HFFc6 (cell line): ENCODE data around the gene FZD4. TPM values are rescaled to one million over a fixed set of nuclear protein-coding genes. Genes with fewer than 3 reads are reported as not detected.

ENCODE experiments used
- DNase-seq: peaks from one replicate; pipeline ENCODE4 v3.0.0-alpha.2; 2018
- H3K27ac Mint-ChIP-seq: 2 replicates; pipeline ENCODE4 v1.8.0; 2020; ENCODE audit warnings: mild to moderate bottlenecking, mixed read lengths
- H3K27me3 Mint-ChIP-seq: 2 replicates; pipeline ENCODE4 v1.8.0; 2021; ENCODE audit warnings: mild to moderate bottlenecking, moderate library complexity, mixed read lengths; ENCODE audit not compliant: insufficient read depth
- H3K36me3 Mint-ChIP-seq: 2 replicates; pipeline ENCODE4 v1.8.0; 2021; ENCODE audit warnings: low read depth, mixed read lengths
- H3K4me1 Mint-ChIP-seq: 2 replicates; pipeline ENCODE4 v1.8.0; 2020; ENCODE audit warnings: low read depth, mixed read lengths
- H3K4me3 Mint-ChIP-seq: 2 replicates; pipeline ENCODE4 v1.8.0; 2020; ENCODE audit warnings: mild to moderate bottlenecking, moderate library complexity, mixed read lengths
- H3K9me3 Mint-ChIP-seq: 2 replicates; pipeline ENCODE4 v1.8.0; 2020; ENCODE audit warnings: mild to moderate bottlenecking, mixed read lengths
- total RNA-seq, 6 experiments: library from RNA; stranded (reverse); fragmentation: NEBNext Ultra II Directional; extraction: Animal tissue kit (Norgen Biotek cat#: 25700); gene quantifications; 2 replicates in 1 of 6; 3 replicates in 5 of 6; pipeline ENCODE4 v1.2.3, GENCODE V29; 2021
- TF ChIP-seq, protein P1 (sequence below): fragments of 200-600 bp; sonication (generic); IDR thresholded peaks from 2 replicates; pipeline ENCODE4 v1.5.0; 2021; ENCODE audit warnings: antibody characterized with exemption, mild to moderate bottlenecking

Gene FZD4
- total RNA-seq, 6 experiments from 2014 or later = 11.0 to 13.8 (median 12.7) TPM

DNA sequence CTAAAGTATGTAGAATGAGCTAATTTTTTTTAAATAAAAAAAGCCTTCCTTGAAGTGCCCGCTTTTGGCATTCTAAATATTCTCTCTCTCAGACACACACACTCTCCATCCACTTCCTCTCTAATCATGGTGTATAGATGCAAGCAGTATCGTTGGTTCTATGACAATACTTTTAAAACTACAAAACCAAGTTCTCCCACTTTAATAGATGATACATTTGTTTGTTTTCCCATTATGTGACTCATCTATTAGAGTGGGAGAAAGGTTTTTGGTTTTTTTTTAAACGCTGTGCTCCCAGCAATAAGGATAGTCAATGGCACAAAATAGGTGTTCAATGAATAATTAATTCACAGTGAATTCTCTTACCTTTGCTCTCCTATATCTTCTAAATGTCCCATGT is 44.6 kb downstream of the FZD4 start:
- H3K27ac Mint-ChIP-seq = no peak overlapping the region
- peaks cover 15% of the 10 kb centered on the region for H3K9me3 Mint-ChIP-seq
- DNase-seq = no peak
- H3K27me3 Mint-ChIP-seq = peaks cover 2% of the 10 kb centered on the region; the same call in 1 of the 2 replicates
- H3K36me3 Mint-ChIP-seq = peaks cover 14% of the 10 kb centered on the region
- TF ChIP-seq, protein P1, sequence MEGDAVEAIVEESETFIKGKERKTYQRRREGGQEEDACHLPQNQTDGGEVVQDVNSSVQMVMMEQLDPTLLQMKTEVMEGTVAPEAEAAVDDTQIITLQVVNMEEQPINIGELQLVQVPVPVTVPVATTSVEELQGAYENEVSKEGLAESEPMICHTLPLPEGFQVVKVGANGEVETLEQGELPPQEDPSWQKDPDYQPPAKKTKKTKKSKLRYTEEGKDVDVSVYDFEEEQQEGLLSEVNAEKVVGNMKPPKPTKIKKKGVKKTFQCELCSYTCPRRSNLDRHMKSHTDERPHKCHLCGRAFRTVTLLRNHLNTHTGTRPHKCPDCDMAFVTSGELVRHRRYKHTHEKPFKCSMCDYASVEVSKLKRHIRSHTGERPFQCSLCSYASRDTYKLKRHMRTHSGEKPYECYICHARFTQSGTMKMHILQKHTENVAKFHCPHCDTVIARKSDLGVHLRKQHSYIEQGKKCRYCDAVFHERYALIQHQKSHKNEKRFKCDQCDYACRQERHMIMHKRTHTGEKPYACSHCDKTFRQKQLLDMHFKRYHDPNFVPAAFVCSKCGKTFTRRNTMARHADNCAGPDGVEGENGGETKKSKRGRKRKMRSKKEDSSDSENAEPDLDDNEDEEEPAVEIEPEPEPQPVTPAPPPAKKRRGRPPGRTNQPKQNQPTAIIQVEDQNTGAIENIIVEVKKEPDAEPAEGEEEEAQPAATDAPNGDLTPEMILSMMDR = no peak
- H3K4me1 Mint-ChIP-seq = peaks cover 42% of the 10 kb centered on the region
- no peak overlapping the region for H3K4me3 Mint-ChIP-seq

DNA sequence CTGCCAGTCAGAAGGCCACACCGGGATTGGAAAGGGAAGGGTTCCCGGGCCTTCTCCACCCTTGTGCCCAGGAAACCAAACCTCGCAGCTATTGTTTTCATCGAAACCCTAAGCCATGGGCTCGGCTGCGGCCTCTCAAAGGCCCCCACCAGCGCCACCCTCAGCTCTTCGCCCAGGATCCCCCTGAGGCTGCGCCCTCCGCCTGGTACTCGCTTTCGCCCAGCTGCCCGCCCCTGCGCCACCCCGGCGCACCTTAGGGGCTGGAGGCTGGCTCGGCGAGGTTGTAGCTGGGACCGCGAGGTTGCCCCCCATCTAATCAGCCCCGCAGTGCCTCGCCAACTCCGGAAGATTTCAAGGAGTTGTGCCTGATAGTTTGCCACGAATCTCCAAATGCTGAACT is 49.0 kb downstream of the FZD4 start:
- no peak overlapping the region for H3K4me3 Mint-ChIP-seq
- TF ChIP-seq, protein P1 = no peak
- no peak overlapping the region for H3K27ac Mint-ChIP-seq
- peaks cover 2% of the 10 kb centered on the region; the same call in 1 of the 2 replicates for H3K27me3 Mint-ChIP-seq
- H3K9me3 Mint-ChIP-seq = no peaks in the 10 kb centered on the region; the same call in 1 of the 2 replicates
- H3K36me3 Mint-ChIP-seq = no peaks in the 10 kb centered on the region
- peaks cover 13% of the 10 kb centered on the region for H3K4me1 Mint-ChIP-seq
- DNase-seq = no peak

DNA sequence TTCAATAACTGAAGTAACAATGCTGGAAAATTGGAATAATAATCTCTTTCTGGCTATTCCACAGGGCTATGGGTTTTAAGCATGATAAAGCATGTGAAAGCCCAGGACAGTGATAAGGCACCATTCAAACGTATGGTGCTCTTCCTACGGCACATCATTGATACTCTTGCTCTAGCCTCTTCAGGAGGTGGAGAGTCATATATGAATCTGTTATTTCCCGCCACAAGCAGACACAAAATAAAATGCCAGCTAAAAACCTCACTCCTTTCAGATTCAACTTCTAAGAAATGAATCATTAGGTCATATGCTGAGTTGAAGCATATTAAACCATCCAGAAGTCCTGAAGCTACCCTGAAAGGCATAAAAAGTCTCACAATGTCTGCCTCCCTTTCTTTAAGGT is 49.9 kb downstream of the FZD4 start:
- no peaks in the 10 kb centered on the region for H3K9me3 Mint-ChIP-seq
- H3K27me3 Mint-ChIP-seq = peaks cover 2% of the 10 kb centered on the region; the same call in 1 of the 2 replicates
- no peak overlapping the region for H3K27ac Mint-ChIP-seq
- H3K4me3 Mint-ChIP-seq = no peak overlapping the region
- H3K36me3 Mint-ChIP-seq = no peaks in the 10 kb centered on the region
- DNase-seq = no peak
- TF ChIP-seq, protein P1 = no peak
- peaks cover 5% of the 10 kb centered on the region for H3K4me1 Mint-ChIP-seq

DNA sequence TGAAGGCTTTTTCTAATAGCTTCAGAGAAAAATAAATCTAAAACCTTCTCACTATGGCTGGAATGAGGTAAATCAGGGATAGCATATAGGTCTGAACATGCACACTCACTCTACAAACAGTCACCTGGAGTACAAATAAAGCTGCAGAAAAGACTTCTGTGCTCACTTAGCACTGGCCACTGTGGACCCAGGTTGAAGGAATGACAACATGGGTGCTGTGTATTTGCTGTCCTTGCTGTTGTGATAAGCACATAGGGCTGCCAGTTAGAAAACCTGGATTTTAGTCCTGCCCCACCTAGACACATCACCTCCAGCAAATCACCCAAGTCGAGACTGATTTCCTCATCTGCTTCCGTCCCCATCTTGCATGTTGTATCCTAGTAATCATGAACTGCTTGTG is 51.2 kb downstream of the FZD4 start:
- Mint-ChIP-seq H3K4me3 (no peak overlapping the region), H3K27ac (no peak overlapping the region), H3K9me3 (no peaks in the 10 kb centered on the region), H3K36me3 (no peaks in the 10 kb centered on the region), H3K27me3 (no peaks in the 10 kb centered on the region), H3K4me1 (no peaks in the 10 kb centered on the region)
- TF ChIP-seq, protein P1 = no peak
- DNase-seq = no peak

DNA sequence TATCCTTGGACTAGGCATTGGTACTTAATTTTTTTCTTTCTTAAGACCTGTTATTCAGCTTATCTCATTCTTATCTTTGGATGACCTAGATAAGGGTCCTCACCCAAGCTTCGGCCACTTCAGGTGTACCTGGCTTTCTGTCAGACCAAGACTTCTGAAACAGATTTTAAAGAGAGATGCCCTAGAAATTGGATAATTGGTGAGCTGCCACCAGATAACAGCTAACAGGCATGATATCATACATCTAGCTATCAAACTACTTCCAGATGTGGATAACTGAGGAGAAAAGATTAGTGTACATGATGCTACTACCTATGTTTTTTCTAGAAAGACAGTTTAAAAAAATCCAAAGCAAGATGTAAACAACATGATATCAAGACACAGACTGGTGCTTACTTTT is 52.9 kb downstream of the FZD4 start:
- Mint-ChIP-seq H3K9me3 (no peaks in the 10 kb centered on the region), H3K27me3 (no peaks in the 10 kb centered on the region; the same call in 1 of the 2 replicates), H3K4me1 (peaks cover 6% of the 10 kb centered on the region; the same call in 1 of the 2 replicates), H3K4me3 (no peak overlapping the region), H3K27ac (no peak overlapping the region), H3K36me3 (no peaks in the 10 kb centered on the region)
- TF ChIP-seq, protein P1 = no peak
- no peak for DNase-seq

DNA sequence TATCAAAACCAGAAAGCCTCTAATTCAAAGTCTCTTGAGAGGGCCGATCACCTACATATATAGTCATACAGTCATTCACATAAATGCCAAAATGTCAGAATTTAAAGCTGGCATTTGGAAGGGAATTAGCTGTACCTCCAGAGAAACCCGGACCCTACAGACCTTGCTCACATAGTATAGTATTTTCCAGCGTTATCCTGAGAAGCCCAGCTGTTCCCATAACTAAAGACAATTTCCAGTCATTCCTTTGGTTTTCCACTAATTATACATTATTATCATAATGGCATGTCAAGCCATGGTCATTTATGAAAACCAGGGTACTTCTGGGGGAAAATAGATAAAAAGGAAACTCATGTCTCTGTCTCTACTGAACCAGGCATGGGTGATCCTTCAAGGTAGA is 53.6 kb downstream of the FZD4 start:
- no peak for DNase-seq
- H3K27me3 Mint-ChIP-seq = no peaks in the 10 kb centered on the region; the same call in 1 of the 2 replicates
- TF ChIP-seq, protein P1 = no peak
- no peak overlapping the region for H3K4me3 Mint-ChIP-seq
- no peak overlapping the region for H3K27ac Mint-ChIP-seq
- no peaks in the 10 kb centered on the region for H3K36me3 Mint-ChIP-seq
- H3K4me1 Mint-ChIP-seq = peaks cover 12% of the 10 kb centered on the region
- H3K9me3 Mint-ChIP-seq = no peaks in the 10 kb centered on the region
